Measurements from ENCODE around the gene SPNS3.

The SPNS3 gene

DNA sequence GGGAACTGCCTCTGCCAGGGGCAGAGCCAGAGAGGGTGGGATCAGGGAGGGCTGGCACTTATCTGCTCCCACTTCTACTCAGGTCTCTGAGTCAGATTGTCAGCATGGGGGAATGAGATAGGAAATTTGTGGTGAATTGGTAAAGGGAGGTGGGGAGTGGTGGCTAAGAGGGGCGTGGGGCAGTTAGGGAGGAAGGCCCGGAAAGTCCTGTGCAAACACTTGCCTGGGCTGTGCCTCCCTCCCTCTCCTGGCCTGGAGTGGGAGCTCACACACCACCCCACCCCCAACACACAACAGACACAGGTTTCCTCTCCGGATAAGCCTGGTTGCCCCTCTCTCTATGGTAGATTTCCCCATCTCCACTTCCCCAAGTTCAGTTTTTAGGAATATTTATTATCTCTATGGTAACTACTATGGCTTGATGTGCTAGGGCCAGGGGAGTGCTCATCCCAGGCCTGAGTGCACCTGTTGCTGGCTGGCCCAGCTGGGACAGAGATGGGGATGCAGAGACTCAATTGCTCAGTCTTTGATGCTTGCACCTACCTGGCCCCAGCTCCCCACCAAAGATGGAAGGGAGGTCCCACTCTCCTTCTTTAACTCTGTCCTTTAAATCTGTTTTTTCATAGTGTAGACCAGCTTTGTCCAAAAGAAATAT, 67.7 kb downstream of the SPNS3 start (continued):
- peak; percentile 96 for TF ChIP-seq KLF1 (tag by site-specific recombination; IDR thresholded peaks at IDR 0.05)
- TF ChIP-seq EGR2 (tag by site-specific recombination; IDR thresholded peaks at IDR 0.05; ENCODE audit: low read depth): peak; percentile 35; the same call in 1 of the 2 replicates
- TF ChIP-seq, protein P1, sequence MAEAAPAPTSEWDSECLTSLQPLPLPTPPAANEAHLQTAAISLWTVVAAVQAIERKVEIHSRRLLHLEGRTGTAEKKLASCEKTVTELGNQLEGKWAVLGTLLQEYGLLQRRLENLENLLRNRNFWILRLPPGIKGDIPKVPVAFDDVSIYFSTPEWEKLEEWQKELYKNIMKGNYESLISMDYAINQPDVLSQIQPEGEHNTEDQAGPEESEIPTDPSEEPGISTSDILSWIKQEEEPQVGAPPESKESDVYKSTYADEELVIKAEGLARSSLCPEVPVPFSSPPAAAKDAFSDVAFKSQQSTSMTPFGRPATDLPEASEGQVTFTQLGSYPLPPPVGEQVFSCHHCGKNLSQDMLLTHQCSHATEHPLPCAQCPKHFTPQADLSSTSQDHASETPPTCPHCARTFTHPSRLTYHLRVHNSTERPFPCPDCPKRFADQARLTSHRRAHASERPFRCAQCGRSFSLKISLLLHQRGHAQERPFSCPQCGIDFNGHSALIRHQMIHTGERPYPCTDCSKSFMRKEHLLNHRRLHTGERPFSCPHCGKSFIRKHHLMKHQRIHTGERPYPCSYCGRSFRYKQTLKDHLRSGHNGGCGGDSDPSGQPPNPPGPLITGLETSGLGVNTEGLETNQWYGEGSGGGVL (tag by site-specific recombination; IDR thresholded peaks at IDR 0.05): peak; percentile 76

DNA sequence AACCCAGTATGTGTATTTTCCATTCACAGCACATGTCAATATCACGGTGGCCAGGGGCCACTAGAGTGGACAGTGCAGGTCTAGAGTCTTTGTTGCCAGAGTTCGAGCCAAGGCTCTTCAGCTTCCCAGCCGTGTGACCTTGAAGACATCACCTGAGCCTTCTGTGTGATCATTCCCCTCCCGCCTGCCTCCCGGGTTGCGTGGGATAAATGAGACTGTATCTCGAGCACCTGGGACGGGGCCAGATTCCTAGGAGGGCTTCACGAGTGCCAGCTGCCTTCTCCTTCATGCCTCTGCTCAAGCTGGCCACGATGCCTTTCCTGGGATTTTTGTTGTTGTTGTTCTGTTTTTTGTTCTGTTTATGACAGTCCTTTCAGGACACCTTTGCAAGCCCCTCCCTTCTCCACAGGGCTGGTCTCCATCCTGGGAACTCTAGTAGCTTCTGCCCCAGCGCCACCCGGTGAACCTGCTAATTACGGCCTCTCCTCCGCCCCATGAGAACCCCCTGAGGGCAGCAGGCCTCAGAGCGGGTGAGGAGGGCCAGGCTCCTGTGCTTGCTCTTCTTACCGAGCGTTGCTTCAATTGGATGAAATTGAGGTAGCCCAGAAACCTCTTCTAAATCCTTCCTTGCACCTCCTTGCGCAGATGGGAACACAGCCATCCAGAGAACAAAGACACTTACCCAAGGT, 68.9 kb downstream of the SPNS3 start:
- Histone ChIP-seq H3K27ac (ENCODE audit: extremely low read depth, low read depth, low read length) (no peak overlapping the region), H3K36me3 (ENCODE audit: control insufficient read depth in 2 of 2, insufficient read depth in 1 of 2, low read length in 2 of 2) (no peaks in the 10 kb centered on the region), H3K9me3 (ENCODE audit: control insufficient read depth, insufficient read depth, low read depth, low read length) (no peaks in the 10 kb centered on the region), H3K4me1 (ENCODE audit: control insufficient read depth, insufficient read depth, low read length) (peaks cover 2% of the 10 kb centered on the region; the same call in 1 of the 2 replicates), H3K4me3 (ENCODE audit: low read depth, low read length) (no peak overlapping the region)
- no peak for TF ChIP-seq ZNF202 (tag by site-specific recombination; IDR thresholded peaks at IDR 0.05; ENCODE audit: borderline replicate concordance)
- peak; percentile 43; the same call in 1 of the 2 replicates for TF ChIP-seq SP7 (tag by site-specific recombination; IDR thresholded peaks at IDR 0.05)
- peak; percentile 19; the same call in 1 of the 2 replicates for TF ChIP-seq ZIC2 (tag by site-specific recombination; IDR thresholded peaks at IDR 0.05)
- ChIA-PET CTCF (interaction anchor here (0.6 kb wide), 1 partner anchor 30 kb away, joined by 4 read pairs; no protein-coding TSS in a partner anchor), POLR2A (no interaction called here)

DNA sequence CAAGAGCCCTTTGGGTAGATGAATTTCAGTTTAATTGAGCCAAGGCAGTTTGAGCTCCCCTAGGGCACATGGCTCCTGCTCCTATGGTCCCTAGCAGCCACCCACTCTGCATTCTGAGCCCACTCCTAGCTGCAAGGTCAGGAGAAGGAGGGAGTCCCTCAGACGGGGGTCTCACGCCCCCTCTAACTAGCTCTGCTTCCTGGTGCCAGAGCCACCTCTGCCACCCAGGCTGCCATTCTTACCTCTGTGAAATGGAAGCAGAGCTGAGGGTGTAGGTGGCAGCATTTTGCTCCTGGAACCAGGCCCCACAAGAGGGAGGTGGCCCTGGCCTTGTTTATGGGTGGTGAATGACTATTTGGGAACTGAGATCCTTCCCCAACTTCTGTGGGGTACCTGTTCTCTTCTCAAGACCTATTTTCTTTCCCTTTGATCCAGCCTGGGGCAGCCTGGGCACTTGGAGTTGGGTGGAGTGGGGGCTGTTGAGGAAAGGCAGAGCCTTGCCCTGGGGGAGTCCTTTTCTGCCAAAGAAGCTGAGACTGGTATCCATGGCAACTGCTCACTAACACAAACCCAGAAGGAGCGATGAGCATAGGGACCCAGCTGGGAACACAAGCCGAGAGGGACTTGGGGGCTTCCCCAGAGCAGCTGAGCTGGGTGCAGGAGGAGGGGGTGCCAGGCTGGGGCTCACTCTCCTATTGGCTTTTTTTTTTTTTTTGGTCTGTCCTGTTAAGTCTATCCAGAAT, 69.7 kb downstream of the SPNS3 start:
- CTCF ChIA-PET: interaction anchor here (0.5 to 1.6 kb wide), 4 partner anchors 29 to 589 kb away, joined by 3 to 4 read pairs (median 4); no protein-coding TSS in a partner anchor
- H3K36me3 ChIP-seq (ENCODE audit: control insufficient read depth in 2 of 2, insufficient read depth in 1 of 2, low read length in 2 of 2): no peaks in the 10 kb centered on the region
- POLR2A ChIA-PET: no interaction called here
- H3K4me1 ChIP-seq (ENCODE audit: control insufficient read depth, insufficient read depth, low read length): peaks cover 2% of the 10 kb centered on the region; the same call in 1 of the 2 replicates
- H3K4me3 ChIP-seq (ENCODE audit: low read depth, low read length): no peak overlapping the region
- H3K27ac ChIP-seq (ENCODE audit: extremely low read depth, low read depth, low read length): no peak overlapping the region
- TF ChIP-seq ZFHX2 (tag by site-specific recombination; conservative IDR thresholded peaks at IDR 0.05): peak; percentile 89
- TF ChIP-seq EGR2 (tag by site-specific recombination; IDR thresholded peaks at IDR 0.05; ENCODE audit: low read depth): peak; percentile 86
- no peak for TF ChIP-seq ZNF23 (tag by site-specific recombination; IDR thresholded peaks at IDR 0.05; ENCODE audit: borderline replicate concordance)
- H3K9me3 ChIP-seq (ENCODE audit: control insufficient read depth, insufficient read depth, low read depth, low read length): no peaks in the 10 kb centered on the region

DNA sequence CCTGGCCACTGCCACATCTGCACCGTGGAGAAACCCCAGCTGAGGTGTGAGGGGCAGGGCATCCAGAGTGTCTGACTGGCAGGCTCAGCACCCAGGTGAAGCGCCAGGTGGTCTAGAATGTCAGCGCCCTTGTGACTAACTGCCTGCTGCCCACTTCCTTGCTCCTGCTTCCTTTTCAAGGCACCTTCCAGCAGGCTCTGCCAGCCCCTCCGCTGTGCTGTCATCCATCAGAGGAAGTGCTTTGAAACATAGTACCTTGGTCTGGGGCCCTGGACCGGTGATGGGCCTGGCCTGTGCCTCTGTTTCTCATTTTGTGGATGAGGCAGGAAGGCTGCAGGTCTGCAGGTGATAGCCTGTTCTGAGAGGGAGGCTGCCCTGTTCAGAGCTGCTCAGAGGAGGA, 70.4 kb downstream of the SPNS3 start:
- Histone ChIP-seq H3K4me3 (ENCODE audit: low read depth, low read length) (no peak overlapping the region), H3K9me3 (ENCODE audit: control insufficient read depth, insufficient read depth, low read depth, low read length) (no peaks in the 10 kb centered on the region), H3K27ac (ENCODE audit: extremely low read depth, low read depth, low read length) (no peak overlapping the region), H3K4me1 (ENCODE audit: control insufficient read depth, insufficient read depth, low read length) (peaks cover 2% of the 10 kb centered on the region; the same call in 1 of the 2 replicates), H3K36me3 (ENCODE audit: control insufficient read depth in 2 of 2, insufficient read depth in 1 of 2, low read length in 2 of 2) (no peaks in the 10 kb centered on the region)
- ChIA-PET CTCF (interaction anchor here (0.8 to 1.6 kb wide), 3 partner anchors 106 to 590 kb away, joined by 3 to 4 read pairs (median 3); no protein-coding TSS in a partner anchor), POLR2A (no interaction called here)
- TF ChIP-seq ZNF239 (tag by site-specific recombination; IDR thresholded peaks at IDR 0.05) (no peak), ZNF623 (tag by site-specific recombination; IDR thresholded peaks at IDR 0.05) (no peak), RBAK (tag by site-specific recombination; IDR thresholded peaks at IDR 0.05) (no peak), ZNF133 (tag by site-specific recombination; IDR thresholded peaks at IDR 0.05) (no peak), KLF8 (tag by site-specific recombination; IDR thresholded peaks at IDR 0.05) (no peak), YY1 (tag by site-specific recombination; IDR thresholded peaks at IDR 0.05) (no peak), ZNF791 (tag by site-specific recombination; IDR thresholded peaks at IDR 0.05) (no peak), ZSCAN23 (tag by site-specific recombination; IDR thresholded peaks at IDR 0.05) (no peak)
- TF ChIP-seq, protein P2, sequence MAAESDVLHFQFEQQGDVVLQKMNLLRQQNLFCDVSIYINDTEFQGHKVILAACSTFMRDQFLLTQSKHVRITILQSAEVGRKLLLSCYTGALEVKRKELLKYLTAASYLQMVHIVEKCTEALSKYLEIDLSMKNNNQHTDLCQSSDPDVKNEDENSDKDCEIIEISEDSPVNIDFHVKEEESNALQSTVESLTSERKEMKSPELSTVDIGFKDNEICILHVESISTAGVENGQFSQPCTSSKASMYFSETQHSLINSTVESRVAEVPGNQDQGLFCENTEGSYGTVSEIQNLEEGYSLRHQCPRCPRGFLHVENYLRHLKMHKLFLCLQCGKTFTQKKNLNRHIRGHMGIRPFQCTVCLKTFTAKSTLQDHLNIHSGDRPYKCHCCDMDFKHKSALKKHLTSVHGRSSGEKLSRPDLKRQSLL (tag by site-specific recombination; IDR thresholded peaks at IDR 0.05): no peak
- TF ChIP-seq, protein P3, sequence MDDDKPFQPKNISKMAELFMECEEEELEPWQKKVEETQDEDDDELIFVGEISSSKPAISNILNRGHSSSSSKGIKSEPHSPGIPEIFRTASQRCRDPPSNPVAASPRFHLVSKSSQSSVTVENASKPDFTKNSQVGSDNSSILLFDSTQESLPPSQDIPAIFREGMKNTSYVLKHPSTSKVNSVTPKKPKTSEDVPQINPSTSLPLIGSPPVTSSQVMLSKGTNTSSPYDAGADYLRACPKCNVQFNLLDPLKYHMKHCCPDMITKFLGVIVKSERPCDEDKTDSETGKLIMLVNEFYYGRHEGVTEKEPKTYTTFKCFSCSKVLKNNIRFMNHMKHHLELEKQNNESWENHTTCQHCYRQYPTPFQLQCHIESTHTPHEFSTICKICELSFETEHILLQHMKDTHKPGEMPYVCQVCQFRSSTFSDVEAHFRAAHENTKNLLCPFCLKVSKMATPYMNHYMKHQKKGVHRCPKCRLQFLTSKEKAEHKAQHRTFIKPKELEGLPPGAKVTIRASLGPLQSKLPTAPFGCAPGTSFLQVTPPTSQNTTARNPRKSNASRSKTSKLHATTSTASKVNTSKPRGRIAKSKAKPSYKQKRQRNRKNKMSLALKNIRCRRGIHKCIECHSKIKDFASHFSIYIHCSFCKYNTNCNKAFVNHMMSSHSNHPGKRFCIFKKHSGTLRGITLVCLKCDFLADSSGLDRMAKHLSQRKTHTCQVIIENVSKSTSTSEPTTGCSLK (tag by site-specific recombination; IDR thresholded peaks at IDR 0.05): no peak
- TF ChIP-seq, protein P4, sequence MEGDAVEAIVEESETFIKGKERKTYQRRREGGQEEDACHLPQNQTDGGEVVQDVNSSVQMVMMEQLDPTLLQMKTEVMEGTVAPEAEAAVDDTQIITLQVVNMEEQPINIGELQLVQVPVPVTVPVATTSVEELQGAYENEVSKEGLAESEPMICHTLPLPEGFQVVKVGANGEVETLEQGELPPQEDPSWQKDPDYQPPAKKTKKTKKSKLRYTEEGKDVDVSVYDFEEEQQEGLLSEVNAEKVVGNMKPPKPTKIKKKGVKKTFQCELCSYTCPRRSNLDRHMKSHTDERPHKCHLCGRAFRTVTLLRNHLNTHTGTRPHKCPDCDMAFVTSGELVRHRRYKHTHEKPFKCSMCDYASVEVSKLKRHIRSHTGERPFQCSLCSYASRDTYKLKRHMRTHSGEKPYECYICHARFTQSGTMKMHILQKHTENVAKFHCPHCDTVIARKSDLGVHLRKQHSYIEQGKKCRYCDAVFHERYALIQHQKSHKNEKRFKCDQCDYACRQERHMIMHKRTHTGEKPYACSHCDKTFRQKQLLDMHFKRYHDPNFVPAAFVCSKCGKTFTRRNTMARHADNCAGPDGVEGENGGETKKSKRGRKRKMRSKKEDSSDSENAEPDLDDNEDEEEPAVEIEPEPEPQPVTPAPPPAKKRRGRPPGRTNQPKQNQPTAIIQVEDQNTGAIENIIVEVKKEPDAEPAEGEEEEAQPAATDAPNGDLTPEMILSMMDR (tag by site-specific recombination; IDR thresholded peaks at IDR 0.05): no peak

All from HEK293 (cell line).